ENCODE results near the gene SMAP1.

Gene SMAP1

DNA sequence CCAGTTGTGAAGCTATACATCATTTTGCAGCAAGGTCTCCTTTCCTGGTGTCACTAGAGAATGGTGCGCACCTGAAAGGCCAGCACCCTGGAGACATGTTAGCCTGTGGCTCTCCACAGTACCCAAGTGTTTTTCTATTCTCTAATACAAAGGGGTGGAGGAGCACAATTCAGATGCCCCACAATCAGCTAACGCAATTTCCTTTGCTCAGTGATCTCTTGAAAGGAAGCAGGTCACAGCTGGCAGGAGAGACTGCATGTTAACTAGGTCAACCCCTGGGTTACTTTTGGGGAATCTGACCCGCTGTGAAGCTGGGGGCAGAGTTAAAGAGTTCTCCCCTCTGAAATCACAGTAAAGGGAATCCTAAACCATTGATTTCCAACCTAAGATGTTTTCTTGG lies 196.7 kb downstream of the SMAP1 start:
- H3K9me3 ChIP-seq (ENCODE audit: control insufficient read depth, insufficient read depth, low read depth, low read length), result no peaks in the 10 kb centered on the region
- POLR2A ChIA-PET, result no interaction called here
- H3K27ac ChIP-seq (ENCODE audit: extremely low read depth, low read depth, low read length), result no peak overlapping the region
- CTCF ChIA-PET, result no interaction called here
- no peak overlapping the region for H3K4me3 ChIP-seq (ENCODE audit: low read depth, low read length)
- H3K4me1 ChIP-seq (ENCODE audit: control insufficient read depth, insufficient read depth, low read length), result no peaks in the 10 kb centered on the region
- TF ChIP-seq ZNF677 (tag by site-specific recombination; IDR thresholded peaks at IDR 0.05), result no peak
- TF ChIP-seq, protein P1, sequence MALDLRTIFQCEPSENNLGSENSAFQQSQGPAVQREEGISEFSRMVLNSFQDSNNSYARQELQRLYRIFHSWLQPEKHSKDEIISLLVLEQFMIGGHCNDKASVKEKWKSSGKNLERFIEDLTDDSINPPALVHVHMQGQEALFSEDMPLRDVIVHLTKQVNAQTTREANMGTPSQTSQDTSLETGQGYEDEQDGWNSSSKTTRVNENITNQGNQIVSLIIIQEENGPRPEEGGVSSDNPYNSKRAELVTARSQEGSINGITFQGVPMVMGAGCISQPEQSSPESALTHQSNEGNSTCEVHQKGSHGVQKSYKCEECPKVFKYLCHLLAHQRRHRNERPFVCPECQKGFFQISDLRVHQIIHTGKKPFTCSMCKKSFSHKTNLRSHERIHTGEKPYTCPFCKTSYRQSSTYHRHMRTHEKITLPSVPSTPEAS (tag by site-specific recombination; IDR thresholded peaks at IDR 0.05), result no peak
- TF ChIP-seq ZNF585B (tag by site-specific recombination; IDR thresholded peaks at IDR 0.05), result no peak
- TF ChIP-seq ZNF529 (tag by site-specific recombination; IDR thresholded peaks at IDR 0.05; ENCODE audit: insufficient replicate concordance), result no peak
- TF ChIP-seq KLF17 (tag by site-specific recombination; IDR thresholded peaks at IDR 0.05), result no peak
- TF ChIP-seq, protein P2, sequence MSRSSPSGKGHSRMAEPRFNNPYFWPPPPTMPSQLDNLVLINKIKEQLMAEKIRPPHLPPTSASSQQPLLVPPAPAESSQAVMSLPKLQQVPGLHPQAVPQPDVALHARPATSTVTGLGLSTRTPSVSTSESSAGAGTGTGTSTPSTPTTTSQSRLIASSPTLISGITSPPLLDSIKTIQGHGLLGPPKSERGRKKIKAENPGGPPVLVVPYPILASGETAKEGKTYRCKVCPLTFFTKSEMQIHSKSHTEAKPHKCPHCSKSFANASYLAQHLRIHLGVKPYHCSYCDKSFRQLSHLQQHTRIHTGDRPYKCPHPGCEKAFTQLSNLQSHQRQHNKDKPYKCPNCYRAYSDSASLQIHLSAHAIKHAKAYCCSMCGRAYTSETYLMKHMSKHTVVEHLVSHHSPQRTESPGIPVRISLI (tag by site-specific recombination; IDR thresholded peaks at IDR 0.05), result no peak
- TF ChIP-seq ZNF843 (tag by site-specific recombination; IDR thresholded peaks at IDR 0.05), result no peak
- no peak for TF ChIP-seq ZNF510 (tag by site-specific recombination; IDR thresholded peaks at IDR 0.05; ENCODE audit: insufficient replicate concordance)
- TF ChIP-seq, protein P3, sequence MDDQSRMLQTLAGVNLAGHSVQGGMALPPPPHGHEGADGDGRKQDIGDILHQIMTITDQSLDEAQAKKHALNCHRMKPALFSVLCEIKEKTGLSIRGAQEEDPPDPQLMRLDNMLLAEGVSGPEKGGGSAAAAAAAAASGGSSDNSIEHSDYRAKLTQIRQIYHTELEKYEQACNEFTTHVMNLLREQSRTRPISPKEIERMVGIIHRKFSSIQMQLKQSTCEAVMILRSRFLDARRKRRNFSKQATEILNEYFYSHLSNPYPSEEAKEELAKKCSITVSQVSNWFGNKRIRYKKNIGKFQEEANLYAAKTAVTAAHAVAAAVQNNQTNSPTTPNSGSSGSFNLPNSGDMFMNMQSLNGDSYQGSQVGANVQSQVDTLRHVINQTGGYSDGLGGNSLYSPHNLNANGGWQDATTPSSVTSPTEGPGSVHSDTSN (CRISPR knock-in tag; IDR thresholded peaks at IDR 0.05), result no peak
- no peak for TF ChIP-seq ZNF221 (tag by site-specific recombination; IDR thresholded peaks at IDR 0.05; ENCODE audit: borderline replicate concordance)
- no peak for TF ChIP-seq ZNF335 (tag by site-specific recombination; conservative IDR thresholded peaks at IDR 0.05)
- no peak for TF ChIP-seq ZNF473 (tag by site-specific recombination; IDR thresholded peaks at IDR 0.05)
- no peak for TF ChIP-seq ZNF654 (tag by site-specific recombination; IDR thresholded peaks at IDR 0.05; ENCODE audit: low read depth)
- no peak for TF ChIP-seq ZNF837 (tag by site-specific recombination; IDR thresholded peaks at IDR 0.05)
- no peak for TF ChIP-seq ZNF580 (tag by site-specific recombination; IDR thresholded peaks at IDR 0.05)
- TF ChIP-seq ZNF658 (tag by site-specific recombination; IDR thresholded peaks at IDR 0.05), result no peak
- no peak for TF ChIP-seq REPIN1 (tag by site-specific recombination; IDR thresholded peaks at IDR 0.05; ENCODE audit: low read depth)
- H3K36me3 ChIP-seq (ENCODE audit: control insufficient read depth in 2 of 2, insufficient read depth in 1 of 2, low read length in 2 of 2), result peaks cover 0 to 20% of the 10 kb centered on the region in 2 experiments; a peak in 1 of 3 replicates

GRCh38 chr6:70872469-70872868 lies 204.8 kb downstream of the SMAP1 start:
- H3K4me3 ChIP-seq (ENCODE audit: low read depth, low read length), result no peak overlapping the region
- H3K4me1 ChIP-seq (ENCODE audit: control insufficient read depth, insufficient read depth, low read length), result no peaks in the 10 kb centered on the region
- POLR2A ChIA-PET, result no interaction called here
- H3K27ac ChIP-seq (ENCODE audit: extremely low read depth, low read depth, low read length), result no peak overlapping the region
- CTCF ChIA-PET, result interaction anchor here (0.6 to 1.5 kb wide), 3 partner anchors 10 to 754 kb away, joined by 3 to 7 read pairs (median 3); no protein-coding TSS in a partner anchor
- H3K36me3 ChIP-seq (ENCODE audit: control insufficient read depth in 2 of 2, insufficient read depth in 1 of 2, low read length in 2 of 2), result no peaks in the 10 kb centered on the region
- TF ChIP-seq SETDB1 (IDR thresholded peaks at IDR 0.05; ENCODE audit: insufficient read length, low read length) (peak; percentile 83), ZNF184 (tag by site-specific recombination; IDR thresholded peaks at IDR 0.05) (no peak), ZNF18 (tag by site-specific recombination; IDR thresholded peaks at IDR 0.05) (no peak)
- no peaks in the 10 kb centered on the region for H3K9me3 ChIP-seq (ENCODE audit: control insufficient read depth, insufficient read depth, low read depth, low read length)
